GM13976 (cell line): Measurements from ENCODE around the gene KRT2.

ENCODE experiments used
- DNase-seq: peaks from one replicate; pipeline ENCODE4 v3.0.0; 2012; ENCODE audit warnings: low spot score
- in situ Hi-C: fragments of 300-500 bp; cut with MboI; formaldehyde crosslinking; loops from one replicate; pipeline ENCODE4 v1.12.0; 2022; ENCODE audit warnings: low sequenced_read_pairs, mixed read lengths, inconsistent platforms; ENCODE audit not compliant: unreplicated experiment
- TF ChIP-seq, protein P1 (sequence below): IDR thresholded peaks from 2 replicates; pipeline ENCODE4 v1.5.1; 2012; ENCODE audit warnings: borderline replicate concordance, mild to moderate bottlenecking; ENCODE audit not compliant: insufficient read depth; ENCODE audit errors: extremely low read depth, missing control alignments, control extremely low read depth

The KRT2 gene

GRCh38 chr12:52680363-52680762 is 28.4 kb upstream of the KRT2 start, which contains the start of gene KRT1:
Gene KRT1 (minus strand): TSS chr12:52680407. CDS start chr12:52680348, 59 bp downstream.
- TF ChIP-seq, protein P1, sequence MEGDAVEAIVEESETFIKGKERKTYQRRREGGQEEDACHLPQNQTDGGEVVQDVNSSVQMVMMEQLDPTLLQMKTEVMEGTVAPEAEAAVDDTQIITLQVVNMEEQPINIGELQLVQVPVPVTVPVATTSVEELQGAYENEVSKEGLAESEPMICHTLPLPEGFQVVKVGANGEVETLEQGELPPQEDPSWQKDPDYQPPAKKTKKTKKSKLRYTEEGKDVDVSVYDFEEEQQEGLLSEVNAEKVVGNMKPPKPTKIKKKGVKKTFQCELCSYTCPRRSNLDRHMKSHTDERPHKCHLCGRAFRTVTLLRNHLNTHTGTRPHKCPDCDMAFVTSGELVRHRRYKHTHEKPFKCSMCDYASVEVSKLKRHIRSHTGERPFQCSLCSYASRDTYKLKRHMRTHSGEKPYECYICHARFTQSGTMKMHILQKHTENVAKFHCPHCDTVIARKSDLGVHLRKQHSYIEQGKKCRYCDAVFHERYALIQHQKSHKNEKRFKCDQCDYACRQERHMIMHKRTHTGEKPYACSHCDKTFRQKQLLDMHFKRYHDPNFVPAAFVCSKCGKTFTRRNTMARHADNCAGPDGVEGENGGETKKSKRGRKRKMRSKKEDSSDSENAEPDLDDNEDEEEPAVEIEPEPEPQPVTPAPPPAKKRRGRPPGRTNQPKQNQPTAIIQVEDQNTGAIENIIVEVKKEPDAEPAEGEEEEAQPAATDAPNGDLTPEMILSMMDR = no peak
- no peak for DNase-seq
- in situ Hi-C loops = no loop called here

DNA sequence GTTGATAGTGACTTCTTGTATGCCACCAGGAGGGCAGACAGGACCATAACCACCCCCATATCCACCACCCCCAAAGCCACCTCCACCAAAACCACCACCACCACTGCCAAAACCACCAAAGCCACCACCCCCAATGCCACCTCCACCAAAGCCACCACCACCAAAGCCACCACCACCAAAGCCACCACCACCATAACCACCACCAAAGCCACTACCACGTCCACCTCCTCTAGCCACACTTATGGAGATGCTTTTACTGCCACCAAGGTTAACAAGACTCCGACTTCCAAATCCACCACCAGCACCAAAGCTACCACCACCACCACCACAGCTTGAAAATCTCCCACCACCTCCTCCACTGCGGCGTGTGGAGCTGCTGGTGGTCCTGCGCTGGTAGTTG is 27.9 kb upstream of the KRT2 start:
- in situ Hi-C loops = no loop called here
- TF ChIP-seq, protein P1 = no peak
- no peak for DNase-seq

DNA sequence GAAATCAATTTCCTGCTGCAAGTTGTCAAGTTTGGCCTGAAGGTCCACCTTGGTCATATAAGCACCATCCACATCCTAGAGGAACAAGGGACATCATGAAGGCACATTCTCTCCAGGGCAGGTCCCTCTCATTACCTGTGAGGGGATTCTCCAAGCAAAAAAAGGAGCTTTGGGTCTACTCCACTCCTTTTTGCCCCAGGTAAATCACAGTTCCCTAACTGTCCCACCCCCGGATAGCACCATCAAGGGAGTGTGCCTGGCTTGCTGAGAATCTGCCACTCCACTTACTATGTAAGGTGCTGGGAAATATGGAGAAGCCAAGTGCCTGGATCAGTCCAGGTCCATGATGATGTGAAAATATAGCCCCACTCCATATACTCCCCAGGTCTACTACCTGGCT is 25.7 kb upstream of the KRT2 start:
- DNase-seq = no peak
- in situ Hi-C loops = no loop called here
- TF ChIP-seq, protein P1 = no peak

DNA sequence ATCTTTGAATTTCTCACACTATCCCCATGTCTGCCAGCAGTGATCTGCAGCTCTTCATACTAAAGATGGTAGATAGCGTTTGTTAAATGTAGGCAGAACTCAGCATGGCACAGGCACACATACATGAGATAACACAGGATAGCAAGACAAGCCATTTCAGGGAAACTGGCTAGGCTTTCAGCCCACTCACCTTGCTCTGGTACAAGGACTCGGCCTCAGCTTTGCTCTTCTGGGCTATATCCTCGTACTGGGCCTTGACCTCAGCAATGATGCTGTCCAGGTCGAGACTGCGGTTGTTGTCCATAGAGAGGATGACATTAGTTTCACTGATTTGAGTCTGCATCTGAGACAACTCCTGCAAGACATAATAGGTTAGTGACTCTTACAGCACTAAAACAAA is 25.1 kb upstream of the KRT2 start:
- TF ChIP-seq, protein P1 = no peak
- in situ Hi-C loops = no loop called here
- DNase-seq = no peak

GRCh38 chr12:52676163-52676562 is 24.2 kb upstream of the KRT2 start:
- TF ChIP-seq, protein P1 = no peak
- in situ Hi-C loops = no loop called here

DNA sequence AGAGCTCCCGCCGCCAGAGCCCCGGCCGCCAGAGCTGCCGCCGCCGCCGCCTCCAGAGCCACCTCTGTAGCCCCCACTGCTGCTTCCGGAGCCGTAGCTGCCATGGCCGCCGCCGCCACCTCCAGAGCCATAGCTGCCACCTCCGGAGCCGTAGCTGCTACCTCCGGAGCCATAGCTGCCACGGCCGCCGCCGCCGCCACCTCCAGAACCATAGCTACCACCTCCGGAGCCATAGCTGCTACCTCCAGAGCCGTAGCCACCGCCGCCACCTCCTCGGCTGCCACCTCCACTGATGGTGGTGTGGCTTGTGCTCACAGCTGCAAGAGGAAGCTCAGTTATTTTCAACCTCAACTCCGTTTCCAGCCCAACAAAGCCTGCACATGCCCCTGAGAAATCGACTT is 23.3 kb upstream of the KRT2 start:
- DNase-seq = no peak
- in situ Hi-C loops = no loop called here
- TF ChIP-seq, protein P1 = no peak

More at GRCh38 chr12:52676163-52676562, 24.2 kb upstream of the KRT2 start:
- no peak for DNase-seq

GRCh38 chr12:52674433-52674775 is 22.4 kb upstream of the KRT2 start:
- DNase-seq = no peak
- in situ Hi-C loops = no loop called here
- TF ChIP-seq, protein P1 = no peak
